Brain pericyte (primary cell): ENCODE measurements around the gene TP53TG5.

Experiments
- DNase-seq: peaks from one replicate; pipeline ENCODE4 v3.0.0-alpha.2; 2012; ENCODE audit warnings: low read depth, low spot score

The TP53TG5 gene

DNA sequence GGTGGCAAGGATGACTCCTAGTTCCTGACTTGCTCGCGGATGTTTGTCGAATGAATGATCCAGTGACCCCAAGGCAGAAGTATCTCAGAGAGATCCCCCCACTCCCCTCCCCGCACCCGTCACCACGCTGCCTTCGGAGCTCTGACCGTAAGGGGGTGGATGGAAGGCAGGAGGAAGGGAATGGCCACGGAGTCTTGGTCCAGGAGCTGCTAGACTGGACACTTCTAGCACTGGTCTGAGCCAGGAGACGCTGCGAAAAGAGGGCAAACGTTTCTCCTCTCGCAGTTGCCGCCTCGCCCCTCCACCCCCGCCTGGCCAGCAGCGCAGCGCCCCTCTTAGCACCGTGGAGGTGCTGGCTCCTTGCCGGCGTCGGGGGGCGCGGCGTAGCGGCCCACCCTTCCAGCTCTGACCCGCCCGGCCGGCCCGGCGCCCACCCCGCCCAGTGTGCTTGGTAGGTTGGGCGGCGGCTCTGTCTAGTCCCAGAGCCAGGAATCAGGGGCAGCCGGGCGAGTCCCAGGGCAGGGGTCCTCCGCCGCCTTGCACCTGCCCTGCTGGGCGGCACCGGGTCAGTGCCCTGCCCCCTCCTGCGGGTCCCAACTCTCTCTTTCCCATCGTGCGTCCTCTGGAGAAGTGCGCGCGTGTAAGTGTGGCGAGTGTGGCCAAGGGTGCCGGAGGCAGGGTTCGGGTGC, 27.6 kb upstream of the TP53TG5 start:
- DNase-seq = no peak

DNA sequence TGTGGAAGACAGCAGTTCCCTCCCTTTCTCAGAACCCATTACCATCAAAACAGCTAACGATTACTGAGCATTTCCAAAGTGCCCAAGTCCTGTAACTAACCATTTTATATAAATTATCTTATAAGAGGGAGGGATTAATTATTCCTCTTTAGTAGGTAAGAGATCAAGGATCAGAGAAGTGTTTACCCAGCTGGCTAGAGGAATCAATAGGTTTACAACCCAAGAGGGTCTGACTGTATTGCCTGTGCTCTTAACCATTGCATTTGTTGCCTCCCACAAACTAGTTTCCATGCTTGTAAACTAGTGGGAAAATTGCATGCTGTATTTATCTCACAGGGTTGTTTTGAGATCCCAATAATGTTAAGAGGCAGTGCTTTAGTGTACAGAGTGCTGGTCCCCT, 26.3 kb upstream of the TP53TG5 start:
- no peak for DNase-seq

- no peak for DNase-seq
Measured at GRCh38 chr20:45402946-45403345, 24.8 kb upstream of the TP53TG5 start.

DNA sequence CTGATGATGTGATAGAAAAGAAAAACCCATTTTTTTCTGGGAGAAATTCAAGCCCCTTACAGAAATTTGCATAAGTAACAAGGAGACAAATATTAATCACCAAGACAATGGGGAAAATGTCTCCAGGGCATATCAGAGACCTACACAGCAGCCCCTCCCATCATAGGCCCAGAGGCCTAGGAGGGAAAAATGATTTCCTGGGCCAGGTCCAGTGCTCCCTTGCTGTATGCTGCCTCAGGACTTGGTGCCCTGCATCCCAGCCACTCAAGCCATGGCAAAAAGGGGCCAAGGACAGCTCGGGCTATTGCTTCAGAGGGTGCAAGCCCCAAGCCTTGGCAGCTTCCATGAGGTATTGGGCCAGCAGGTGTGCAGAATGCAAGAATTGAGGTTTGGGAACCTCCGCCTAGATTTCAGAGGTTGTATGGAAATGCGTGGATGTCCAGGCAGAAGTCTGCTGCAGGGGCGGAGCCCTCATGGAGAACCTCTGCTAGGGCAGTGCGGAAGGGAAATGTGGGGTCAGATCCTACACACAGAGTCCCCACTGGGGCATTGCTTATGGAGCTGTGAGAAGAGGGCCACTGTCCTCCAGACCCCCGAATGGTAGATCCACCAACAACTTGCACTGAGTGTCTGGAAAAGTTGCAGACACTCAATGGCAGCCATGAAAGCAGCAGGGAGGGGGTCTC, 22.4 kb upstream of the TP53TG5 start:
- no peak for DNase-seq

DNA sequence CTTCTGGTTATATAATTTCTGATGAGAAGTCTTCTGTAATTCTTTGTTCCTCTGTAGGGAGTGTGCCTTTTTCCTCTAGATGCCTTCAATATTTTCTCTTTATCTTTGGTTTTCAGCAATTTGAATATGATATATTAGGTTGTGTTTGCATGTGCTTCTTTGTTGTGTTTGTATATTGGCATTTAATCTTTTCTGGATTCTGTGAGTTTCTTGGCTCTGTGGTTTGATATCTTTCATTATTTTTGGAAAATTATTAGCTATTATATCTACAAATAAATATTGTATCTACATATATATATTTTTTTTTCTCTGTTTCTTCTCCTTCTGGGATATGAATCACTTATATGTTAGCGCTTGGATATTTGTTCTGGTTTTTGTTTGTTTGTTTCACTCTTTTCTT, 20.9 kb upstream of the TP53TG5 start:
- DNase-seq = no peak

DNA sequence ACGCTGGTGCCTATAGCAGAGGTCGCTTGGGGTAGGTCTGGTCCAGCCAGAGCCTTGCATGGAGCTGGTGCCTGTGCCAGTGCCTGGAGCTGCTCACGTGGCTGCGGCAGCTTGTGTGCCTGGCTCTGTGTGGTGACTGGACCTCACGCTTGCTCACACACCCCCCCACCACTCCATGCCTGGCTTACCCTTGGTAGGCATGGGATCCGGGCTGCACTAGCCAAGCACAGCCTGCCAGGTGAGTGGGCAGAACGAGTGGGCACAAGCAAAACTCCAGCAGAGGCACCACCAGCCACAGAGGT, 16.9 kb upstream of the TP53TG5 start:
- DNase-seq = no peak

DNA sequence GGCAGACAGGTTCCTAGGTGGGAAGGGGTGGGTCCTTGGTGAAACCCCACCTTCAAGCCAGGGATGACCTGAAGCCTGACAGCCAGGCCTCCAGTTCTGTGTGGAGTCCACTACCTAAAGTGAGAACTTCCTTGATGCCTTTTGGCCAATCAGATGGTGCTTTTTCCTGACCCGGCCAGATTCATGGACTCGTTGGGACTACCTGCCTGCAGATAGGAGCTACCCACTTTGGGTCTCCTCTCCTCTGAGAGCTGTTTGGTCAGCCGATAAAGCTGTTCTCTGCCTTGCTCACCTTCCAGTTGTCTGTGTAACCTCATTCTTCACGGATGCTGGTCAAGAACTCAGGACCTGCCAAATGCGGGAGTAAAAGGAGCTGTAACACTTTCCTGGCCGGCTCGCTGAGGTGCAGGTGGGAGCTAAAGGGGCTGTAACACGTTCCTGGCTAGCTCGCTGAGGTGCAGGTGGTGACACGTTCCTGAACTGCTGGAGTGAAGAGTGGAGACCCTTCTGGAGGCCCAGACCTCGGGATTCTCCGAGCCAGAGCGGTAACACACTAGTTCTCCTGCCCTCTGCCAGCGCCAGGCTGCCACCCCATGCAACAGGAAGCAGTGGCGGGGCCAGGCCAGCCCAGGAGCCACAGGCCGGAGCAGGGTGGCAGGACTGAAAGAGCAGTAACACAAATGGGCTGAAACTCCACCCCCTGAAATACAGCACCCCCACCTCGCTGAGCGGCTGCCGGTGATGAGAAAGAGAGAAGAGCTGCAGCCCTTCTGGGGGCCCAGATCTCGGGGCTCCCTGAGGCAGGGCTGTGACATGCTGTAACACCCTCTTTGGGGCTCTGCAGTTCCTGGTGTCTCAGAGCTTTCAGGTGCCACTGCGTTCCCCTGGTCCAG, 16.3 kb upstream of the TP53TG5 start:
- no peak for DNase-seq

DNA sequence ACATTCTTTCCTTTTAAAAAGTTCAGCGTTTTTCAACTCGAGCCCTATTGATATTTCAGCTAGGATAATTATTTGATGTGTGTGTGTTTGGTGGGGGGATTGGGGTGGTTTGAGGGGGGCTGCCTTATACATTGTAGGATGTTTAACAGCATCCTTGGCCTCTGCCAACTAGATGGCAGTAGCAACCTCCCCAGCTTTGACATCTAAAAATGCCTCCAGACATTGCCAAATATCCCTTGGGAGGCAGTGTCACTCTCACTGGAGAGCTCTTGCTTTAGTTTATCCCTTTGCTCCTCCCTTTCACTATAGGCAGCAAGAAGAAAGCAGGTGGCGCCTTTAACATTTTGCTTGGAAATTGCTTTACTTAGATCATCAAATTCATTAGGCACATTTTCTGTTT, 14.6 kb upstream of the TP53TG5 start:
- DNase-seq = no peak

- no peak for DNase-seq
Measured at GRCh38 chr20:45391559-45391958, 13.4 kb upstream of the TP53TG5 start.

DNA sequence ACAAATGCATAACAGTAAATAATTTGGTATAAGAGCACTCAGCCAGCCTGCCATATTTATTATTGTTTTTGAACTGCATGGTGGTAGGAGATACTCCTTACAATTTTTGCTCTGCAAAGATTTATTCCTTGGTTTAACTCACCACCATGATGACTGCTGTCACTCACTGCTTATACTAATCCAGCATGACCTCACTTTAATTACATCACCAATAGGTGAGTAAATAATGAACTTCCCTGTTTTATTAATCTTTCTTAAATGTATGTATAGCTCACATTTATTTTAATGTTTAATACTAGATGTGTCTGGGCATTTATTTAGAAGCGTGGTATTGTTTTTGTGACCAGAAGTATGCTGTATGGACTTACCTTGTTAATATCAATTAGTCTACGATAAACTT, 12.8 kb upstream of the TP53TG5 start:
- no peak for DNase-seq

DNA sequence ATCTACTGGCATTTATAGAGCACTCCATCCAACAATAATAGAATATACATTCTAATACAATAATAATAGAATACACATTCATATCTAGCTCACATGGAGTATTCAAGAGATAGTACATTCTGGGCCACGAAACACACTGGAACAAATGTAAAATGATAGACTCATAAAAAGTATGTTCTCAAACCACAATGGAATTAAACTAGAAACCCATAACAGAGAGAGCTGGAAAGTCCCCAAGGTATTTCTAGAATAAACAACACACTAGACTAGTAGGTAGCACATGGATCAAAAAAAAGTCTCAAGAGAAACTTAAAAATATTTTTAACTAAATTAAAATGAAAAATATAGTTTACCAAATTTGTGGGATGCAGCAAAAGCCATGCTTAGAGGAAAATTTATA, 9.1 kb upstream of the TP53TG5 start:
- no peak for DNase-seq

DNA sequence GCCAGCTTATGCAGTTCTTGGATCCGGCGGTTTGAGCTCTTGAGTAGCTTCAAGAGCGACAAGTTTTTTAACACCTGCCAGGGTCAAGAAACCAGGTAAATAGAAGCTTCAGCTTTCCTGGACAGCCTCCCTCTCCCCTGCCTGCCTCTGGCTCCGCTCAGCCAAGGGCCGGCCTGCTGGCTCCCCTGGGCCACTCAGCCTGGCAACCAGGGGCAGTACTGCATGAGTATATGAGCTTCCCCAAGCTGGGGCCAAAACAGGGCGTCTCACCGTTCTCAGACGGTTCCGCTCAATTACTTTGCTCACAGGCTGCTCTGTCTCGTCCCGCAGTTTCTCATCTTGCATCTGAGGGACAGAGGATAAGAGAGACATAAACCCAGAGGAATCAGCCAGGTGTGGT, 856 bp downstream of the TP53TG5 start:
- DNase-seq = no peak

- no peak for DNase-seq
Measured at GRCh38 chr20:45374966-45375365, 3.2 kb downstream of the TP53TG5 start.

DNA sequence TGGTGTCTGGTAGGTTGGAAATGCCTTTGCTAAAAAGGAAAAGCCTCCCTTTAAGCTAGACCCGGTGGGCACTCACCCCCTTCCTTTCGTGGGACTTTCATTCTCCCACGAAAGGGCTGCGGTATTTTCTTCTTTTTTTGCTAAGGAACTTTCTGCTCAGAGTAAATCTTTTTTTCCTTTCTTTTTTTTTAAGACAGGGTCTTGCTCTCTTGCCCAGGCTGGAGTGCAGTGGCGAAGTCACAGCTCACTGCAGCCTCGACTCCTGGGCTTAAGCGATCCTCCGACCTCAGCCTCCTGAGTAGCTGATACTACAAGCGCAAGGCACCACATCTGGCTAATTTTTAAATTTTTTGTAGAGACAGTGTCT, 4.0 kb downstream of the TP53TG5 start:
- no peak for DNase-seq

- DNase-seq = no peak
Measured at GRCh38 chr20:45373353-45374100, 4.6 kb downstream of the TP53TG5 start.

GRCh38 chr20:45372646-45373352, 5.3 kb downstream of the TP53TG5 start:
- DNase-seq = no peak

- no peak for DNase-seq
Measured at GRCh38 chr20:45372241-45372640, 5.9 kb downstream of the TP53TG5 start.

- DNase-seq = no peak
Measured at GRCh38 chr20:45370571-45371160, 7.5 kb downstream of the TP53TG5 start.

GRCh38 chr20:45368221-45368980, 9.7 kb downstream of the TP53TG5 start:
- DNase-seq = no peak

GRCh38 chr20:45367126-45367525, 11.0 kb downstream of the TP53TG5 start:
- no peak for DNase-seq
